Measurements from ENCODE around the gene IWS1.

DNA sequence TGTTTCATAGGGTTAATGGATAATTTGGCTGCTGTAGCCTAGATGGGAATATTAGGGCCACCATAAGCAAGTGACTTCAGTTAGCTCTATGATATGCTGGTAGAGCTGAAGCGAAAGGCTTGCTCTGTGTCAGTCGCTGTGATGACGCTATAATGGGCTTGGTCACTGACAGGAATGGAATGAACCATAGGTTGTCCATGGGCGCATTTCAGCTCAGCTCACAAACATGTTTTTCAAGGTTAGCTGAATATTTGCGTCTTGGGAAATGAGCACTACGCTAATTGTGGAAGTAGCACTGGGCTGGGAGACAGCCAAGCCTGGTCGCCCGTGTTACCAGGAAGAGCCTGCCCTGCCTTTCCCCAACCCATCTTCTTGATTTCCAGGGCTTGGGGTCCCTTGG lies 6.0 kb upstream of the IWS1 start:
- TF ChIP-seq EZH2 (IDR thresholded peaks at IDR 0.05; ENCODE audit: insufficient read depth, poor library complexity, severe bottlenecking), result no peak
- TF ChIP-seq EZH2phosphoT487 (IDR thresholded peaks at IDR 0.05; ENCODE audit: insufficient read depth, low read depth), result no peak
